PC-3 (cell line): ENCODE data around the gene MDH2.
"Not testable (repeated sequence)": the region's sequence is repeated elsewhere in the genome, so short reads cannot be mapped to it uniquely, and the experiment has no call there.

Source experiments
- CTCF ChIP-seq: fragments of 300-600 bp; sonication (generic); conservative IDR thresholded peaks from 2 replicates; pipeline ENCODE4 v1.5.1; 2017; ENCODE audit warnings: antibody characterized with exemption, low read depth, mild to moderate bottlenecking, low read length
- EZH2 ChIP-seq: fragments of 300-600 bp; sonication (generic); IDR thresholded peaks from one replicate; pipeline ENCODE4 v1.6.1; 2017; ENCODE audit warnings: antibody characterized with exemption, mild to moderate bottlenecking, low read length; ENCODE audit not compliant: unreplicated experiment

GRCh38 chr7:76113042-76113630 is 65.2 kb downstream of the MDH2 start:
- TF ChIP-seq CTCF, EZH2: not testable (repeated sequence)
